ENCODE results near the gene KLHL6. TPM values are rescaled to one million over a fixed set of nuclear protein-coding genes. Genes with fewer than 3 reads are reported as not detected.

The KLHL6 gene
- polyA plus RNA-seq, 1 of the 3 experiments (the other 2 are of a cell fraction) = not detected

GRCh38 chr3:183492849-183493179 lies 62.7 kb downstream of the KLHL6 start:
- Histone ChIP-seq H3K36me3 (replicated peaks in 1 of 2; ENCODE audit: control insufficient read depth in 1 of 2, insufficient read depth in 2 of 2, low read length in 1 of 2) (no peaks in the 10 kb centered on the region), H2AFZ (ENCODE audit: low read depth) (no peak overlapping the region), H3K9me3 (no peaks in the 10 kb centered on the region; the same call in 1 of the 2 replicates), H3F3A (replicated peaks; ENCODE audit: insufficient read depth) (no peaks in the 10 kb centered on the region), H3K9me2 (no peaks in the 10 kb centered on the region), H3K4me2 (no peak overlapping the region), H3K27me3 (ENCODE audit: insufficient read depth) (no peaks in the 10 kb centered on the region), H3K9ac (no peak overlapping the region), H3K4me3 (ENCODE audit: low read depth in 2 of 2, low read length in 1 of 2) (no peak overlapping the region), H4K20me1 (ENCODE audit: insufficient read depth) (no peaks in the 10 kb centered on the region), H3K4me1 (ENCODE audit: control insufficient read depth in 1 of 2, insufficient read depth in 2 of 2, low read depth in 1 of 2, low read length in 1 of 2) (no peaks in the 10 kb centered on the region), H3K79me2 (ENCODE audit: insufficient read depth) (no peaks in the 10 kb centered on the region), H3K27ac (ENCODE audit: low read depth in 2 of 2, low read length in 1 of 2) (no peak overlapping the region)
- DNase-seq = no peak
- WGBS (ENCODE audit: low lambda C conversion rate) = 28% methylated on average over 2 of the region's 4 CpGs
- TF ChIP-seq FOSL2 (IDR thresholded peaks at IDR 0.05; ENCODE audit: borderline replicate concordance, low read depth) (no peak), USF2 (IDR thresholded peaks at IDR 0.05; ENCODE audit: borderline replicate concordance, low read depth, low read length) (no peak), RAD21 (IDR thresholded peaks at IDR 0.05; ENCODE audit: low read length) (no peak)
- POLR2A ChIA-PET = no interaction called here
- CTCF ChIA-PET = interaction anchor here (0.8 to 1.9 kb wide), 2 partner anchors 14 to 24 kb away, joined by 3 to 7 read pairs; no protein-coding TSS in a partner anchor

DNA sequence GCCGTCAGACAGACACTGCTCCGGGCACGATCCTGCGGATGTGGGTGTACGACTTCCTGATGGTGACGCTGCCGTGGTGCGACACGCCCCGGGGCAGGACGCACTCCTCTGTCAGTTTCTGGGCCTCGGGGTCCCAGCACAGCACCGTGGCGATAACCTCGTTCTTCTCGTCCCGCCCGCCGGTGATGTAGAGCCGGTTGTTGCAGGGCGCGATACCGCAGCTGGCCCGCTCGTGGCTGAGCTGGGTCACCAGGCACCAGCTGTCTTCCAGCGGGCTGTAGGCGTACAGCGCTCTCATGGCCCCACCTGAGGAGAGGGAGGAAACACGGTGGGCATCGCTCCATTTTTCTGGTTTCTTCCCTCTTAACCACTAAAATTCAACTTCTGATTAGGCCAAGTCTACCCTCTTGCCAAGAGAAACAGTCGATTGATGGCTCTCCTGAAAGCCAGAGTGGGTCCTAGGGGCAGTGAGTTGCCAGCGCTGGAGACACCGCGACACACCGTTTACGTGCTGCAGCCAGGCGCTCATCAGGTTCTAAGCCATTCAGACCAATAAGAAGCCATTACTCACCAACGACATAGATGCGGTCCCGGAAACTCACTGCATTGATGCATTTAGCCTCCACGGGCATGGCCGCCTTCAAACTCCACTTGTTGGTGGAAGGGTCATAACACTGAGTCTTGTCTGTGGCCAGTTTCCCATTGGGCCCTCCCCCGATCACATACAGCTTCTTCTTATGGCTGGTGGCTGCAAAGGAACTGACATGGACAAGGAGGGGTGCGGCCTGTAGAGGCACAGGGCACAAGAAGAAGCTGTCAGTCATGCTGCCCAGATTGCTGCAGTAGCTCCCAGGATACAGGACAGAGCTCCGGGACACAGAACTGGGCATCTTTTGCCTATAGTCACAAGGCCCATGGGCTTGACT lies 63.3 kb downstream of the KLHL6 start:
- Histone ChIP-seq H3K4me3 (ENCODE audit: low read depth in 2 of 2, low read length in 1 of 2) (no peak overlapping the region), H3K9me2 (no peaks in the 10 kb centered on the region), H3F3A (replicated peaks; ENCODE audit: insufficient read depth) (no peaks in the 10 kb centered on the region), H4K20me1 (ENCODE audit: insufficient read depth) (no peaks in the 10 kb centered on the region), H3K4me2 (no peak overlapping the region), H2AFZ (ENCODE audit: low read depth) (no peak overlapping the region), H3K9ac (no peak overlapping the region), H3K36me3 (replicated peaks in 1 of 2; ENCODE audit: control insufficient read depth in 1 of 2, insufficient read depth in 2 of 2, low read length in 1 of 2) (no peaks in the 10 kb centered on the region), H3K79me2 (ENCODE audit: insufficient read depth) (no peaks in the 10 kb centered on the region), H3K27me3 (ENCODE audit: insufficient read depth) (no peaks in the 10 kb centered on the region), H3K27ac (ENCODE audit: low read depth in 2 of 2, low read length in 1 of 2) (no peak overlapping the region), H3K4me1 (ENCODE audit: control insufficient read depth in 1 of 2, insufficient read depth in 2 of 2, low read depth in 1 of 2, low read length in 1 of 2) (no peaks in the 10 kb centered on the region), H3K9me3 (no peaks in the 10 kb centered on the region; the same call in 1 of the 2 replicates)
- TF ChIP-seq RCOR1 (IDR thresholded peaks at IDR 0.05; ENCODE audit: low read length) (no peak), FOXJ3 (CRISPR knock-in tag; IDR thresholded peaks at IDR 0.05) (no peak), MXI1 (IDR thresholded peaks at IDR 0.05; ENCODE audit: low read depth, low read length) (no peak), CTCF (IDR thresholded peaks at IDR 0.05) (no peak), NFIC (IDR thresholded peaks at IDR 0.05; ENCODE audit: borderline replicate concordance) (no peak), GATA2 (CRISPR knock-in tag; IDR thresholded peaks at IDR 0.05) (no peak), MEF2A (IDR thresholded peaks at IDR 0.05; ENCODE audit: borderline replicate concordance, low read depth) (no peak), RFX5 (IDR thresholded peaks at IDR 0.05; ENCODE audit: low read length) (no peak), USF2 (IDR thresholded peaks at IDR 0.05; ENCODE audit: borderline replicate concordance, low read depth, low read length) (no peak)
- DNase-seq = no peak
- 90% methylated on average over 16 of the region's 45 CpGs for WGBS (ENCODE audit: low lambda C conversion rate)
- POLR2A ChIA-PET = no interaction called here
- CTCF ChIA-PET = interaction anchor here (0.6 to 1.9 kb wide), 3 partner anchors 13 to 175 kb away, joined by 3 to 7 read pairs (median 4); no protein-coding TSS in a partner anchor

All from SK-N-SH (cell line).